Mesodermal cell (in vitro differentiated cells): ENCODE results near the gene ADA.

Experiments
- H3K27ac ChIP-seq: 2 replicates; pipeline ENCODE4 v1.7.0; 2013; ENCODE audit warnings: mild to moderate bottlenecking, low read depth, low read length, moderate library complexity; ENCODE audit not compliant: severe bottlenecking
- H3K36me3 ChIP-seq: 2 replicates; pipeline ENCODE4 v1.7.1; 2013; ENCODE audit warnings: mild to moderate bottlenecking, low read length, moderate library complexity; ENCODE audit not compliant: control insufficient read depth, insufficient read depth
- H3K4me1 ChIP-seq: one replicate; pipeline ENCODE4 v1.7.1; 2013; ENCODE audit warnings: mild to moderate bottlenecking, low read length; ENCODE audit not compliant: insufficient read depth, control insufficient read depth, poor library complexity, severe bottlenecking
- H3K4me3 ChIP-seq: 2 replicates; pipeline ENCODE4 v1.7.0; 2013; ENCODE audit warnings: low read length, control low read depth, mild to moderate bottlenecking; ENCODE audit not compliant: insufficient read depth, poor library complexity, severe bottlenecking; ENCODE audit errors: extremely low read depth
- H3K9me3 ChIP-seq: 2 replicates; pipeline ENCODE4 v1.7.1; 2013; ENCODE audit warnings: mild to moderate bottlenecking, low read length, moderate library complexity; ENCODE audit not compliant: control insufficient read depth
- WGBS, 2 experiments: methylation state at CpG; one replicate each; pipeline ENCODE4 v1.1.5; 2013; ENCODE audit warnings: missing lambda C conversion rate in 2 of 2; ENCODE audit not compliant: insufficient coverage in 2 of 2; 5-methylcytosine and 5-hydroxymethylcytosine counted together

ADA gene

GRCh38 chr20:44624152-44624551 is 27.3 kb downstream of the ADA start:
- peaks cover 82% of the 10 kb centered on the region for H3K36me3 ChIP-seq
- H3K27ac ChIP-seq = no peak overlapping the region
- 87 to 100% methylated on average over 3 to 4 of the region's 4 CpGs for WGBS, 2 experiments
- peaks cover 7% of the 10 kb centered on the region for H3K9me3 ChIP-seq
- H3K4me1 ChIP-seq = no peaks in the 10 kb centered on the region
- H3K4me3 ChIP-seq = no peak overlapping the region

GRCh38 chr20:44622501-44623270 is 28.8 kb downstream of the ADA start:
- 92 to 93% methylated on average over 17 to 19 of the region's 19 CpGs for WGBS, 2 experiments
- H3K9me3 ChIP-seq = peaks cover 7% of the 10 kb centered on the region
- no peak overlapping the region for H3K27ac ChIP-seq
- H3K36me3 ChIP-seq = peaks cover 86% of the 10 kb centered on the region
- no peaks in the 10 kb centered on the region for H3K4me1 ChIP-seq
- no peak overlapping the region for H3K4me3 ChIP-seq

GRCh38 chr20:44621939-44622338 is 29.6 kb downstream of the ADA start:
- Histone ChIP-seq H3K4me3 (no peak overlapping the region), H3K4me1 (no peaks in the 10 kb centered on the region), H3K9me3 (peaks cover 7% of the 10 kb centered on the region), H3K27ac (no peak overlapping the region), H3K36me3 (peaks cover 93% of the 10 kb centered on the region)
- 96 to 100% methylated on average over 4 to 7 of the region's 8 CpGs for WGBS, 2 experiments

GRCh38 chr20:44621325-44621724 is 30.2 kb downstream of the ADA start:
- peaks cover 7% of the 10 kb centered on the region for H3K9me3 ChIP-seq
- no peaks in the 10 kb centered on the region for H3K4me1 ChIP-seq
- H3K27ac ChIP-seq = no peak overlapping the region
- WGBS, 2 experiments = 89 to 100% methylated on average over 3 to 4 of the region's 5 CpGs
- peaks cover 96% of the 10 kb centered on the region for H3K36me3 ChIP-seq
- H3K4me3 ChIP-seq = no peak overlapping the region

- peaks cover 7% of the 10 kb centered on the region for H3K9me3 ChIP-seq
- peaks cover 91% of the 10 kb centered on the region for H3K36me3 ChIP-seq
- H3K4me3 ChIP-seq = no peak overlapping the region
- H3K27ac ChIP-seq = no peak overlapping the region
- 100% methylated on average over 4 to 5 of the region's 5 CpGs for WGBS, 2 experiments
- H3K4me1 ChIP-seq = no peaks in the 10 kb centered on the region
Observed at GRCh38 chr20:44620030-44620429, 31.5 kb downstream of the ADA start.

- Histone ChIP-seq H3K4me1 (no peaks in the 10 kb centered on the region), H3K9me3 (peaks cover 7% of the 10 kb centered on the region), H3K36me3 (peaks cover 91% of the 10 kb centered on the region), H3K4me3 (no peak overlapping the region), H3K27ac (no peak overlapping the region)
- 96 to 98% methylated on average over 6 to 7 of the region's 7 CpGs for WGBS, 2 experiments
Observed at GRCh38 chr20:44619294-44619693, 32.2 kb downstream of the ADA start.

GRCh38 chr20:44618318-44618731 is 33.2 kb downstream of the ADA start:
- Histone ChIP-seq H3K27ac (no peak overlapping the region), H3K9me3 (peaks cover 6% of the 10 kb centered on the region), H3K36me3 (peaks cover 90% of the 10 kb centered on the region), H3K4me1 (no peaks in the 10 kb centered on the region), H3K4me3 (no peak overlapping the region)
- 96 to 98% methylated on average over 7 to 14 of the region's 14 CpGs for WGBS, 2 experiments

- WGBS, 2 experiments = 73 to 77% methylated on average over 7 to 13 of the region's 14 CpGs
- H3K4me3 ChIP-seq = no peak overlapping the region
- H3K36me3 ChIP-seq = peaks cover 83% of the 10 kb centered on the region
- H3K27ac ChIP-seq = no peak overlapping the region
- H3K4me1 ChIP-seq = no peaks in the 10 kb centered on the region
- no peaks in the 10 kb centered on the region for H3K9me3 ChIP-seq
Observed at GRCh38 chr20:44616604-44616964, 34.9 kb downstream of the ADA start.

- Histone ChIP-seq H3K36me3 (peaks cover 78% of the 10 kb centered on the region), H3K27ac (no peak overlapping the region), H3K9me3 (no peaks in the 10 kb centered on the region), H3K4me3 (no peak overlapping the region), H3K4me1 (no peaks in the 10 kb centered on the region)
- 87 to 92% methylated on average over 13 to 14 of the region's 14 CpGs for WGBS, 2 experiments
Observed at GRCh38 chr20:44615876-44616603, 35.5 kb downstream of the ADA start.

GRCh38 chr20:44615169-44615791 is 36.2 kb downstream of the ADA start:
- H3K9me3 ChIP-seq = no peaks in the 10 kb centered on the region
- H3K36me3 ChIP-seq = peaks cover 71% of the 10 kb centered on the region
- no peak overlapping the region for H3K27ac ChIP-seq
- no peak overlapping the region for H3K4me3 ChIP-seq
- H3K4me1 ChIP-seq = no peaks in the 10 kb centered on the region
- WGBS, 2 experiments = 63 to 77% methylated on average over 10 of the region's 10 CpGs
